Ovary (tissue), 9 donors: ENCODE measurements around the gene WNK2. TPM values are rescaled to one million over a fixed set of nuclear protein-coding genes. Genes with fewer than 3 reads are reported as not detected.

Source experiments
- DNase-seq, 5 donors: peaks; one replicate each; pipeline ENCODE4 v3.0.0-alpha.2; 2019 to 2020
- H3K27ac ChIP-seq, 2 donors: fragments of 200-600 bp; one replicate each; pipeline versions ENCODE4 v1.5.1 to v1.8.0; 2019 to 2022
- H3K27me3 ChIP-seq: fragments of 200-600 bp; one replicate; pipeline ENCODE4 v1.8.0; 2022
- H3K36me3 ChIP-seq: fragments of 200-600 bp; sonication (generic); one replicate; pipeline ENCODE4 v1.5.1; 2019
- H3K4me1 ChIP-seq: one replicate; pipeline ENCODE4 v1.8.1; 2013; ENCODE audit warnings: mild to moderate bottlenecking, moderate library complexity; ENCODE audit not compliant: insufficient read depth
- H3K4me3 ChIP-seq: fragments of 200-600 bp; sonication (generic); one replicate; pipeline ENCODE4 v1.5.1; 2017
- H3K9me3 ChIP-seq, 2 donors: fragments of 200-600 bp in 1 of 2; sonication (generic) in 1 of 2; one replicate each; pipeline versions ENCODE4 v1.5.1 to v1.8.1; 2013 to 2019; ENCODE audit warnings: mild to moderate bottlenecking in 1 of 2, moderate library complexity in 1 of 2
- EP300 ChIP-seq: sonication (generic); formaldehyde crosslinking; IDR thresholded peaks from one replicate; pipeline ENCODE4 v1.6.1; 2017; ENCODE audit warnings: antibody characterized with exemption
- POLR2A ChIP-seq: fragments of 450-650 bp; IDR thresholded peaks from one replicate; pipeline ENCODE4 v1.6.1; 2017; ENCODE audit warnings: antibody characterized with exemption, mild to moderate bottlenecking, moderate library complexity
- WGBS, 3 donors: extraction: QIAGEN DNeasy Blood & Tissue Kit in 1 of 3; methylation state at CpG; one replicate each; pipeline versions ENCODE4 v1.1.5 to v1.1.7; 2013 to 2017; 5-methylcytosine and 5-hydroxymethylcytosine counted together
- intact Hi-C, 4 donors: fragments of 100-400 bp; cut with DNase I; formaldehyde crosslinking; loops; one replicate each; pipeline versions ENCODE4 v1.11.0 to v1.15.1; 2022 to 2023
- polyA plus RNA-seq, 2 donors: library from polyadenylated mRNA; stranded (reverse); fragments of 200-250 nt in 1 of 2; fragments of 350-450 nt in 1 of 2; fragmentation: Illumina TruSeq in 1 of 2; extraction: RNeasy Lipid Tissue Mini Kit (QIAGEN cat#74804) in 1 of 2; gene quantifications; one replicate each; pipeline ENCODE4 v1.2.3, GENCODE V29; 2013 to 2014
- total RNA-seq, 7 donors: library from RNA; depleted of rRNA in 2 of 7; stranded (reverse); fragments of >200 nt in 2 of 7; fragmentation: NEBNext Ultra II Directional in 3 of 7; extraction: Animal tissue kit (Norgen Biotek cat#: 25700) in 3 of 7; gene quantifications; one replicate each; pipeline versions ENCODE4 v1.1.0 to v1.2.4, GENCODE V29; 2016 to 2023
- TF ChIP-seq, protein P1 (sequence below), 3 donors: fragments of 450-650 bp in 2 of 3; fragments of 200-600 bp in 1 of 3; IDR thresholded peaks; one replicate each; pipeline versions ENCODE4 v1.5.1 to v1.8.0; 2016 to 2022; ENCODE audit warnings: antibody characterized with exemption in 3 of 3, mild to moderate bottlenecking in 1 of 3
- donor health status: DM: no; HTN: no; CAD: no; lungs with moderate emphysema.
- donor health status: DM: no; HTN: no; CAD: no.
- donor health status: Bipolar disorder and iron deficiency.
- donor health status: DM: yes; HTN: yes; CAD: no.
- donor health status: DM: no; HTN: no; CAD: no.
- donor health status: DM: yes; HTN: yes; CAD: no.

WNK2 gene
- total and polyA plus RNA-seq, 9 donors = 0.53 to 24.7 (median 4.4) TPM

DNA sequence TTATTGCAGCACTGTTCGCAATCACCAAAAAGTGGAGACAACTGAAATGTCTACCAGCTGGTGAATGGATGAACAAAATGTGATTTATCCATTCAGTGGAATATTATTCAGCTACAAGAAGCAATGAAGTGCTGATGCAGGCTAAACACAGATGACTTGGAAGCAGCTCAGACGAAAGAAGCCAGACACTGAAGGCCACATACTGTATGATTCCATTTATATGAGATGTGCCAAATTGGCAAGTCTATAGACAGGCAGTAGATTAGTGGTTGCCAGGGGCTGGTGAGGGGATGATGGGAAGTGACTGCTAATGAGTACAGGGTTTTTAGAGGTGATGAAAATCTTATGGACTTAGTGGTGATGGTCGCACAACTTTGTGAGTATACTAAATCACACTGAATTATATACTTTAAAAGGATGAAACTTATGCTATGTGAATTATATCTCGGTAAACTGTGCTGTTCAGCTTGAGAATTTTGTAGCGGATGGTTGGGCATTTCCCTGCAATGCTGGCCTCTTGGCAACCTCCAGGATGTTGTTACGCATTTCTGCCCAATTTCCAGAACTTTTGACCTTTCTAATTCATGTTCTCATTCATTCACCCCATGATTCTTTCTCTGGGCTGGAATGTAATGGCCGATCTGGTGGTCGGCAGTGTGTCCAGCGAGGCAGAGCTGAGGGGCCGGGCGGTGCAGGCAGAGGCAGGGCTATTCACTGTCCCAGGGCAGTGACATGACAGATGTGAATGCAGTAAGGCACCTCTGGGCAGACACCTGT is 22.0 kb upstream of the WNK2 start:
- Histone ChIP-seq H3K4me1 (peaks cover 7% of the 10 kb centered on the region), H3K4me3 (no peak overlapping the region), H3K27me3 (no peaks in the 10 kb centered on the region), H3K27ac (no peak overlapping the region), H3K36me3 (no peaks in the 10 kb centered on the region), H3K9me3 (no peaks in the 10 kb centered on the region)
- DNase-seq = no peak
- WGBS, 3 donors = 46 to 52% (median 49%) methylated on average over 11 of the region's 11 CpGs
- intact Hi-C loops = loop anchor here in 3 of 4 donors (10.0 kb wide), 3 partner anchors 143 to 803 kb away; no protein-coding TSS in a partner anchor
- no peak for TF ChIP-seq POLR2A
- TF ChIP-seq, protein P1, sequence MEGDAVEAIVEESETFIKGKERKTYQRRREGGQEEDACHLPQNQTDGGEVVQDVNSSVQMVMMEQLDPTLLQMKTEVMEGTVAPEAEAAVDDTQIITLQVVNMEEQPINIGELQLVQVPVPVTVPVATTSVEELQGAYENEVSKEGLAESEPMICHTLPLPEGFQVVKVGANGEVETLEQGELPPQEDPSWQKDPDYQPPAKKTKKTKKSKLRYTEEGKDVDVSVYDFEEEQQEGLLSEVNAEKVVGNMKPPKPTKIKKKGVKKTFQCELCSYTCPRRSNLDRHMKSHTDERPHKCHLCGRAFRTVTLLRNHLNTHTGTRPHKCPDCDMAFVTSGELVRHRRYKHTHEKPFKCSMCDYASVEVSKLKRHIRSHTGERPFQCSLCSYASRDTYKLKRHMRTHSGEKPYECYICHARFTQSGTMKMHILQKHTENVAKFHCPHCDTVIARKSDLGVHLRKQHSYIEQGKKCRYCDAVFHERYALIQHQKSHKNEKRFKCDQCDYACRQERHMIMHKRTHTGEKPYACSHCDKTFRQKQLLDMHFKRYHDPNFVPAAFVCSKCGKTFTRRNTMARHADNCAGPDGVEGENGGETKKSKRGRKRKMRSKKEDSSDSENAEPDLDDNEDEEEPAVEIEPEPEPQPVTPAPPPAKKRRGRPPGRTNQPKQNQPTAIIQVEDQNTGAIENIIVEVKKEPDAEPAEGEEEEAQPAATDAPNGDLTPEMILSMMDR (IDR thresholded peaks at IDR 0.05) = no peak
- TF ChIP-seq EP300 = no peak

GRCh38 chr9:93164085-93164484 is 19.9 kb upstream of the WNK2 start:
- TF ChIP-seq, protein P1 (IDR thresholded peaks at IDR 0.05) = no peak
- TF ChIP-seq POLR2A = no peak
- TF ChIP-seq EP300 = no peak
- WGBS, 3 donors = 82 to 97% (median 94%) methylated on average over 12 to 13 of the region's 13 CpGs
- intact Hi-C loops = loop anchor here in 3 of 4 donors (10.0 kb wide), 3 partner anchors 141 to 801 kb away; no protein-coding TSS in a partner anchor
- H3K27me3 ChIP-seq = no peaks in the 10 kb centered on the region
- no peak overlapping the region for H3K4me3 ChIP-seq
- no peak overlapping the region for H3K27ac ChIP-seq
- DNase-seq = no peak
- H3K9me3 ChIP-seq = no peaks in the 10 kb centered on the region
- H3K36me3 ChIP-seq = no peaks in the 10 kb centered on the region
- H3K4me1 ChIP-seq = peaks cover 7% of the 10 kb centered on the region

GRCh38 chr9:93166699-93167098 is 17.2 kb upstream of the WNK2 start:
- Histone ChIP-seq H3K4me1 (peaks cover 2% of the 10 kb centered on the region), H3K27me3 (no peaks in the 10 kb centered on the region), H3K36me3 (no peaks in the 10 kb centered on the region), H3K27ac (no peak overlapping the region), H3K9me3 (no peaks in the 10 kb centered on the region), H3K4me3 (no peak overlapping the region)
- DNase-seq = no peak
- intact Hi-C loops = loop anchor here in 3 of 4 donors (10.0 kb wide), 3 partner anchors 138 to 798 kb away; no protein-coding TSS in a partner anchor
- TF ChIP-seq POLR2A = no peak
- WGBS, 3 donors = 67 to 76% (median 69%) methylated on average over 7 of the region's 7 CpGs

DNA sequence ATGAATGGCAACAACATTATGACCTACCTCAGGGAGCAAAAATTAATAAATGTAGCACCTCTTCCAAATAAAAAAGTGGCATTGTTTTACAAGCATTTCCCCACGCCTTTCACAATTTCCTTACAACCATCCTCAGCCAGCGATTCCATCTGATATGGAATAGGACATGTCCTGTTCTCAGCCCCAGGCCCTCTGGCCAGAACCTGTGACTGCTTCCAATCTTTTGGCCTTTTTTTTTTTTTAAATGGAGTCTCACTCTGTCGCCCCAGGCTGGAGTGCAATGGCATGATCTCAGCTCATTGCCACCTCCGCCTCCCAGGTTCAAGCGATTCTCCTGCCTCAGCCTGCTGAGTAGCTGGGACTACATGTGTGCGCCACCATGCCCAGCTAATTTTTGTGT is 16.8 kb upstream of the WNK2 start:
- no peak for DNase-seq
- no peak overlapping the region for H3K4me3 ChIP-seq
- no peaks in the 10 kb centered on the region for H3K27me3 ChIP-seq
- H3K4me1 ChIP-seq = peaks cover 1% of the 10 kb centered on the region
- intact Hi-C loops = loop anchor here in 3 of 4 donors (10.0 kb wide), 3 partner anchors 138 to 798 kb away; no protein-coding TSS in a partner anchor
- 93 to 94% (median 93%) methylated on average over 6 of the region's 6 CpGs for WGBS, 3 donors
- no peaks in the 10 kb centered on the region for H3K9me3 ChIP-seq
- H3K27ac ChIP-seq = no peak overlapping the region
- no peaks in the 10 kb centered on the region for H3K36me3 ChIP-seq
- TF ChIP-seq EP300 = no peak
- TF ChIP-seq POLR2A = no peak
- TF ChIP-seq, protein P1 (IDR thresholded peaks at IDR 0.05) = no peak

GRCh38 chr9:93167838-93168237 is 16.1 kb upstream of the WNK2 start:
- DNase-seq = no peak

More at GRCh38 chr9:93167838-93168237, 16.1 kb upstream of the WNK2 start:
- H3K4me1 ChIP-seq = no peaks in the 10 kb centered on the region
- H3K27me3 ChIP-seq = no peaks in the 10 kb centered on the region
- no peaks in the 10 kb centered on the region for H3K36me3 ChIP-seq
- no peak for TF ChIP-seq POLR2A
- no peak for TF ChIP-seq EP300
- TF ChIP-seq, protein P1 (IDR thresholded peaks at IDR 0.05) = no peak
- no peaks in the 10 kb centered on the region for H3K9me3 ChIP-seq
- intact Hi-C loops = loop anchor here in 3 of 4 donors (10.0 kb wide), 3 partner anchors 137 to 797 kb away; no protein-coding TSS in a partner anchor
- WGBS, 3 donors = 70 to 78% (median 74%) methylated on average over 4 of the region's 4 CpGs
- no peak overlapping the region for H3K4me3 ChIP-seq
- H3K27ac ChIP-seq = no peak overlapping the region
